Activated B cell treated with CpG ODN at 0.5 μM for 24 hours (primary cell): ENCODE results near the gene TSPAN33. TPM values are rescaled to one million over a fixed set of nuclear protein-coding genes. Genes with fewer than 3 reads are reported as not detected.
A peak's percentile ranks its signal among the peaks of the same experiment; 100 is the strongest.

Experiments
- ATAC-seq: fragments of 200-7000 bp; cut with Tn5 transposase; one replicate; pipeline ENCODE4 v1.10.0; 2021; ENCODE audit warnings: low read depth, mild to moderate bottlenecking, moderate library complexity
- CTCF ChIA-PET: fragments of 350-600 bp; sonication (Branson Sonifier 250); formaldehyde crosslinking; loops from one replicate; lab custom pipeline; 2021; ENCODE audit warnings: antibody characterized with exemption; lab: Charles Lee
- POLR2A ChIA-PET: fragments of 350-600 bp; sonication (Branson Sonifier 250); formaldehyde crosslinking; loops from one replicate; lab custom pipeline; 2021; ENCODE audit warnings: antibody characterized with exemption; lab: Charles Lee
- DNase-seq: peaks from one replicate; pipeline ENCODE4 v3.0.0; 2022
- H3K27ac Mint-ChIP-seq: one replicate; pipeline ENCODE4 v1.8.0; 2020; ENCODE audit warnings: mixed read lengths
- H3K27me3 Mint-ChIP-seq: one replicate; pipeline ENCODE4 v1.8.0; 2021; ENCODE audit warnings: mixed read lengths
- H3K36me3 Mint-ChIP-seq: one replicate; pipeline ENCODE4 v1.8.0; 2021; ENCODE audit warnings: low read depth, mixed read lengths
- H3K4me1 Mint-ChIP-seq: one replicate; pipeline ENCODE4 v1.8.0; 2021; ENCODE audit warnings: mixed read lengths
- H3K4me3 Mint-ChIP-seq: one replicate; pipeline ENCODE4 v1.8.0; 2020; ENCODE audit warnings: mild to moderate bottlenecking, mixed read lengths
- H3K9me3 Mint-ChIP-seq: one replicate; pipeline ENCODE4 v1.8.0; 2020; ENCODE audit warnings: mixed read lengths
- CTCF ChIP-seq: fragments of 200-600 bp; IDR thresholded peaks from one replicate; pipeline ENCODE4 v1.8.0; 2022; ENCODE audit warnings: antibody characterized with exemption, mild to moderate bottlenecking
- intact Hi-C: fragments of 100-400 bp; cut with micrococcal nuclease; formaldehyde crosslinking; loops from one replicate; pipeline ENCODE4 v1.15.1; 2024
- total RNA-seq: library from RNA; stranded (reverse); gene quantifications from 2 replicates; pipeline ENCODE4 v1.2.3, GENCODE V29; 2022

The TSPAN33 gene
- total RNA-seq, 1 donor from 2014 or later: 341 TPM

GRCh38 chr7:129134356-129134987 lies 10.0 kb upstream of the TSPAN33 start:
- Mint-ChIP-seq H3K4me1 (peaks cover 52% of the 10 kb centered on the region), H3K9me3 (no peaks in the 10 kb centered on the region), H3K27ac (peak overlapping the region; percentile 91), H3K27me3 (no peaks in the 10 kb centered on the region), H3K4me3 (peak overlapping the region; percentile 58), H3K36me3 (no peaks in the 10 kb centered on the region)
- POLR2A ChIA-PET: interaction anchor here (0.8 to 4.2 kb wide), 5 partner anchors 9 to 195 kb away, joined by 3 to 122 read pairs (median 4); partner anchors contain the start of gene TSPAN33
- CTCF ChIA-PET: interaction anchor here (1.3 to 4.1 kb wide), 3 partner anchors 12 to 43 kb away, joined by 5 to 21 read pairs (median 7); no protein-coding TSS in a partner anchor
- intact Hi-C loops: no loop called here
- DNase-seq: no peak
- ATAC-seq: no peak
- TF ChIP-seq CTCF: no peak

GRCh38 chr7:129136887-129137642 lies 7.4 kb upstream of the TSPAN33 start:
- peaks cover 54% of the 10 kb centered on the region for H3K4me1 Mint-ChIP-seq
- H3K27me3 Mint-ChIP-seq: no peaks in the 10 kb centered on the region
- intact Hi-C loops: loop anchor here (1.0 kb wide), 3 partner anchors 9 to 46 kb away; no protein-coding TSS in a partner anchor
- ChIA-PET CTCF (interaction anchor here (0.6 to 4.1 kb wide), 6 partner anchors 7 to 46 kb away, joined by 3 to 21 read pairs (median 4); partner anchors contain the start of gene TSPAN33), POLR2A (interaction anchor here (0.7 to 4.2 kb wide), 19 partner anchors 9 to 274 kb away, joined by 3 to 122 read pairs (median 6); partner anchors contain the start of genes ATP6V1F, IRF5, TNPO3 and TSPAN33)
- TF ChIP-seq CTCF: no peak
- H3K4me3 Mint-ChIP-seq: peak overlapping the region; percentile 76
- H3K9me3 Mint-ChIP-seq: no peaks in the 10 kb centered on the region
- H3K36me3 Mint-ChIP-seq: no peaks in the 10 kb centered on the region
- peak; percentile 90 for ATAC-seq
- H3K27ac Mint-ChIP-seq: peak overlapping the region; percentile 98
- no peak for DNase-seq

GRCh38 chr7:129143724-129144094 lies 798 bp upstream of the TSPAN33 start:
- POLR2A ChIA-PET: interaction anchor here (1.0 to 6.2 kb wide), 9 partner anchors 7 to 205 kb away, joined by 4 to 122 read pairs (median 38); partner anchors contain the start of genes IRF5 and TNPO3
- no peak for ATAC-seq
- Mint-ChIP-seq H3K4me1 (peaks cover 44% of the 10 kb centered on the region), H3K36me3 (peaks cover 38% of the 10 kb centered on the region), H3K27ac (peak overlapping the region; percentile 83), H3K4me3 (peak overlapping the region; percentile 95), H3K9me3 (no peaks in the 10 kb centered on the region), H3K27me3 (no peaks in the 10 kb centered on the region)
- no peak for DNase-seq
- intact Hi-C loops: no loop called here
- no peak for TF ChIP-seq CTCF
- CTCF ChIA-PET: interaction anchor here (1.1 to 5.7 kb wide), 5 partner anchors 7 to 53 kb away, joined by 3 to 44 read pairs (median 7); no protein-coding TSS in a partner anchor

- TF ChIP-seq CTCF: no peak
- Mint-ChIP-seq H3K36me3 (peaks cover 50% of the 10 kb centered on the region), H3K27me3 (no peaks in the 10 kb centered on the region), H3K4me3 (peak overlapping the region; percentile 98), H3K4me1 (peaks cover 54% of the 10 kb centered on the region), H3K27ac (peak overlapping the region; percentile 99), H3K9me3 (no peaks in the 10 kb centered on the region)
- ATAC-seq (peak; percentile 4), DNase-seq (peak; percentile 48)
- ChIA-PET POLR2A (interaction anchor here (1.0 to 6.2 kb wide), 17 partner anchors 9 to 206 kb away, joined by 3 to 122 read pairs (median 16); partner anchors contain the start of genes IRF5 and TNPO3), CTCF (interaction anchor here (0.8 to 5.7 kb wide), 9 partner anchors 9 to 70 kb away, joined by 3 to 44 read pairs (median 5); no protein-coding TSS in a partner anchor)
- intact Hi-C loops: loop anchor here (5.0 kb wide), 1 partner anchor 138 kb away; no protein-coding TSS in a partner anchor
Measured at GRCh38 chr7:129144834-129145668, 544 bp downstream of the TSPAN33 start.
